ENCODE data around the gene SDSL. TPM values are rescaled to one million over a fixed set of nuclear protein-coding genes. Genes with fewer than 3 reads are reported as not detected.

Gene SDSL
- total RNA-seq, 1 experiment from 2014 or later, result 0.46 TPM

DNA sequence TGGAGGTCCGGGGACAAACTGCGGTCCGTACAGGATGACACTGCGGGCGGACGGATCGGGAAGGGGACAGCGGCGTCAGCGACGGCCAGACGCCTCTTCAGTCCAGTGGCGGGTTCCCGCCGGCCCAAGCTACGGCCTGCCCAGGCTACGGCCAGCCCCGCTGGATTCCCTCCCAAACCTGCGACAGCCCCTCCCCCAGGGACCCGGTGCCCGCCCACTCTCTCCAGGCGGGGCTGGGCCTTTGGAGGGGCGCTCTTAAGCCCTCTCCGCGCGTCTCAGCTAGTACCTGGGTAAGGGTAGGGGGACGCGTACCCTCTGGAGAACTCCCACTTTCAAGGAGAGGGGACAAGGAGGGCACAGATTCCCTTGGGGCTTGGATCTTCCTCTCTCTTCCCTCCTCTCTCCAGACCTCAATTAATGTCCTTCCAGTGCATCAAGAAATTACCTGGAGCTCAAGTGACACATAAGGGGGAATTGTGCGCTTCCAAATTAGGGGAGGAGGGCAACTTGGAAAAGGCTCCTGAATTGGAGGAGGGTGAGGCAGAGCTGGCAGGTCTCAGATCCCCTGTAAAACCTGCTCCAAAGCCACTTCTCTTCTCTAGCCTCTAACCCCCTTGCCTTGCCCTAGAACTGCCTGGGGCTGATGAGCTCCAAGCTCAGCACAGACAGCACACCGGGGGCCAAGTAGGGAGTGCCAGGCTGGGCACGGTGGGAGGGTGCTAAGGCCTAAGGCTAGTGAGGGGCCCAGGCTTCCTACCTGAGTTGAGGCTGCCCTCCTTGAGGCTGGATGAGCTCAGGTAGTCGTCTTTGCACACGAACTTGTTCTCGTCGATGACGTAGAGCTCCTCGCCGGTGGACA is 46.4 kb downstream of the SDSL start:
- no peak overlapping the region for H2BK12ac ChIP-seq (ENCODE audit: insufficient read length, low read depth, low read length)
- no peak overlapping the region for H4K8ac ChIP-seq (replicated peaks; ENCODE audit: insufficient read length, low read depth, low read length)
- peaks cover 99% of the 10 kb centered on the region for H3K27me3 Mint-ChIP-seq (ENCODE audit: low read depth)
- H3K27ac Mint-ChIP-seq, result no peak overlapping the region
- no peak overlapping the region for H3K23ac ChIP-seq (ENCODE audit: insufficient read length, low read depth, low read length)
- H3K4me1 Mint-ChIP-seq, result peaks cover 60 to 72% of the 10 kb centered on the region in 2 experiments
- H3K79me2 ChIP-seq (ENCODE audit: insufficient read depth, low read length), result no peaks in the 10 kb centered on the region
- H3K18ac ChIP-seq (ENCODE audit: insufficient read length, low read depth, low read length), result no peak overlapping the region
- no peak overlapping the region for H4K91ac ChIP-seq (ENCODE audit: insufficient read length, low read depth, low read length)
- peak overlapping the region; percentile 32 for H3K4me2 ChIP-seq (ENCODE audit: insufficient read depth, insufficient read length, low read length)
- no peak overlapping the region for H2BK120ac ChIP-seq (ENCODE audit: low read depth, low read length, poor library complexity, severe bottlenecking)
- no peak overlapping the region for H3K56ac ChIP-seq (ENCODE audit: insufficient read length, low read depth, low read length)
- no peak overlapping the region for H2BK5ac ChIP-seq (ENCODE audit: insufficient read length, low read length)
- no peak overlapping the region for H2BK20ac ChIP-seq (ENCODE audit: low read depth, low read length, poor library complexity, severe bottlenecking)
- no peaks in the 10 kb centered on the region for H3K79me1 ChIP-seq (ENCODE audit: insufficient read depth, low read depth, low read length, poor library complexity, severe bottlenecking)
- DNase-seq, result peak; percentile 78
- H3K9me3 ChIP-seq (ENCODE audit: control insufficient read depth, low read depth, low read length), result no peaks in the 10 kb centered on the region
- no peak overlapping the region for H3K9ac ChIP-seq (ENCODE audit: extremely low read depth, insufficient read length, low read length)
- WGBS (ENCODE audit: extremely low coverage, insufficient read length, low lambda C conversion rate), result no CpG with 5 or more reads among the region's 38 CpGs
- no peak overlapping the region for H2AK5ac ChIP-seq (ENCODE audit: insufficient read length, low read length)
- H3K4ac ChIP-seq (ENCODE audit: low read depth, low read length), result no peak overlapping the region
- no peak overlapping the region for H3K14ac ChIP-seq (ENCODE audit: insufficient read depth, low read length)
- peak overlapping the region; percentile 47 to 79 for H3K4me3 Mint-ChIP-seq
- H4K20me1 ChIP-seq (ENCODE audit: control insufficient read depth, insufficient read depth, insufficient read length), result no peaks in the 10 kb centered on the region
- peaks cover 0 to 29% (median 2%) of the 10 kb centered on the region in 3 experiments; a peak in 5 of 7 replicates for H3K36me3 Mint-ChIP-seq (ENCODE audit: insufficient read depth in 1 of 3, low read depth in 3 of 3)
- H2AFZ ChIP-seq (ENCODE audit: low read length), result no peak overlapping the region
- no peaks in the 10 kb centered on the region; the same call in 1 of the 2 replicates for H3K4me1 ChIP-seq (ENCODE audit: insufficient read depth, low read length)
- peaks cover 97% of the 10 kb centered on the region for H3K27me3 ChIP-seq (ENCODE audit: insufficient read depth, low read length)
- no peak overlapping the region for H3K27ac ChIP-seq (ENCODE audit: insufficient read length, low read depth, low read length)
- H4K5ac ChIP-seq (ENCODE audit: insufficient read length, low read depth, low read length), result no peak overlapping the region
- H2BK15ac ChIP-seq (ENCODE audit: low read depth, low read length), result no peak overlapping the region
- peaks cover 0 to 6% of the 10 kb centered on the region in 2 experiments; a peak in 2 of 5 replicates for H3K9me3 Mint-ChIP-seq
- TF ChIP-seq, protein P1, sequence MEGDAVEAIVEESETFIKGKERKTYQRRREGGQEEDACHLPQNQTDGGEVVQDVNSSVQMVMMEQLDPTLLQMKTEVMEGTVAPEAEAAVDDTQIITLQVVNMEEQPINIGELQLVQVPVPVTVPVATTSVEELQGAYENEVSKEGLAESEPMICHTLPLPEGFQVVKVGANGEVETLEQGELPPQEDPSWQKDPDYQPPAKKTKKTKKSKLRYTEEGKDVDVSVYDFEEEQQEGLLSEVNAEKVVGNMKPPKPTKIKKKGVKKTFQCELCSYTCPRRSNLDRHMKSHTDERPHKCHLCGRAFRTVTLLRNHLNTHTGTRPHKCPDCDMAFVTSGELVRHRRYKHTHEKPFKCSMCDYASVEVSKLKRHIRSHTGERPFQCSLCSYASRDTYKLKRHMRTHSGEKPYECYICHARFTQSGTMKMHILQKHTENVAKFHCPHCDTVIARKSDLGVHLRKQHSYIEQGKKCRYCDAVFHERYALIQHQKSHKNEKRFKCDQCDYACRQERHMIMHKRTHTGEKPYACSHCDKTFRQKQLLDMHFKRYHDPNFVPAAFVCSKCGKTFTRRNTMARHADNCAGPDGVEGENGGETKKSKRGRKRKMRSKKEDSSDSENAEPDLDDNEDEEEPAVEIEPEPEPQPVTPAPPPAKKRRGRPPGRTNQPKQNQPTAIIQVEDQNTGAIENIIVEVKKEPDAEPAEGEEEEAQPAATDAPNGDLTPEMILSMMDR (conservative IDR thresholded peaks at IDR 0.05), result no peak
- H3T11ph ChIP-seq (ENCODE audit: low read length), result no peak overlapping the region
- peaks cover 24% of the 10 kb centered on the region for H3K23me2 ChIP-seq (ENCODE audit: insufficient read length, low read depth, low read length, poor library complexity, severe bottlenecking)
